ENCODE measurements around the gene GOSR2.
"Not testable (repeated sequence)": the region's sequence is repeated elsewhere in the genome, so short reads cannot be mapped to it uniquely, and the experiment has no call there.

The GOSR2 gene

GRCh38 chr17:46894476-46895151 is 28.3 kb upstream of the GOSR2 start:
- no peak for DNase-seq

- DNase-seq: no peak
Observed at GRCh38 chr17:46895171-46895570, 27.8 kb upstream of the GOSR2 start.

- DNase-seq: no peak
Observed at GRCh38 chr17:46896991-46897390, 26.0 kb upstream of the GOSR2 start.

GRCh38 chr17:46898364-46898763 is 24.6 kb upstream of the GOSR2 start:
- DNase-seq: no peak

- DNase-seq: no peak
Observed at GRCh38 chr17:46898860-46899259, 24.1 kb upstream of the GOSR2 start.

- DNase-seq: no peak
Observed at GRCh38 chr17:46901291-46901690, 21.7 kb upstream of the GOSR2 start.

- no peak for DNase-seq
Observed at GRCh38 chr17:46903762-46904672, 18.9 kb upstream of the GOSR2 start.

GRCh38 chr17:46908068-46908737 is 14.8 kb upstream of the GOSR2 start:
- DNase-seq: no peak

GRCh38 chr17:46910179-46910927 is 12.6 kb upstream of the GOSR2 start:
- no peak for DNase-seq

GRCh38 chr17:46911311-46911710 is 11.6 kb upstream of the GOSR2 start:
- DNase-seq: no peak

- DNase-seq: no peak
Observed at GRCh38 chr17:46915596-46915995, 7.4 kb upstream of the GOSR2 start.

GRCh38 chr17:46916211-46916610 is 6.7 kb upstream of the GOSR2 start:
- DNase-seq: no peak

GRCh38 chr17:46916623-46917022 is 6.3 kb upstream of the GOSR2 start:
- no peak for DNase-seq

GRCh38 chr17:46917041-46917440 is 5.9 kb upstream of the GOSR2 start:
- no peak for DNase-seq

GRCh38 chr17:46917516-46917915 is 5.4 kb upstream of the GOSR2 start:
- no peak for DNase-seq

GRCh38 chr17:46921962-46922361 is 998 bp upstream of the GOSR2 start:
- DNase-seq: not testable (repeated sequence)

GRCh38 chr17:46922487-46922803 is 515 bp upstream of the GOSR2 start:
- no peak for DNase-seq

GRCh38 chr17:46925185-46925868 is 2.4 kb downstream of the GOSR2 start:
- DNase-seq: no peak

- DNase-seq: no peak
Observed at GRCh38 chr17:46928467-46929261, 5.7 kb downstream of the GOSR2 start.

- DNase-seq: no peak
Observed at GRCh38 chr17:46929413-46929812, 6.5 kb downstream of the GOSR2 start.

GRCh38 chr17:46930051-46930450 is 7.1 kb downstream of the GOSR2 start:
- no peak for DNase-seq

GRCh38 chr17:46931596-46931995 is 8.6 kb downstream of the GOSR2 start:
- DNase-seq: no peak
